C4-2B (cell line): Measurements from ENCODE around the gene PCNT.

Experiments used
- H3K27ac ChIP-seq: fragments of 450-650 bp; 2 replicates; pipeline ENCODE4 v1.5.1; 2017
- ZFX ChIP-seq: fragments of 450-650 bp; IDR thresholded peaks from 2 replicates; pipeline ENCODE4 v1.6.1; 2017
- TF ChIP-seq, protein P1 (sequence below): fragments of 450-650 bp; conservative IDR thresholded peaks from 2 replicates; pipeline ENCODE4 v1.5.1; 2017; ENCODE audit warnings: mild to moderate bottlenecking

The PCNT gene

DNA sequence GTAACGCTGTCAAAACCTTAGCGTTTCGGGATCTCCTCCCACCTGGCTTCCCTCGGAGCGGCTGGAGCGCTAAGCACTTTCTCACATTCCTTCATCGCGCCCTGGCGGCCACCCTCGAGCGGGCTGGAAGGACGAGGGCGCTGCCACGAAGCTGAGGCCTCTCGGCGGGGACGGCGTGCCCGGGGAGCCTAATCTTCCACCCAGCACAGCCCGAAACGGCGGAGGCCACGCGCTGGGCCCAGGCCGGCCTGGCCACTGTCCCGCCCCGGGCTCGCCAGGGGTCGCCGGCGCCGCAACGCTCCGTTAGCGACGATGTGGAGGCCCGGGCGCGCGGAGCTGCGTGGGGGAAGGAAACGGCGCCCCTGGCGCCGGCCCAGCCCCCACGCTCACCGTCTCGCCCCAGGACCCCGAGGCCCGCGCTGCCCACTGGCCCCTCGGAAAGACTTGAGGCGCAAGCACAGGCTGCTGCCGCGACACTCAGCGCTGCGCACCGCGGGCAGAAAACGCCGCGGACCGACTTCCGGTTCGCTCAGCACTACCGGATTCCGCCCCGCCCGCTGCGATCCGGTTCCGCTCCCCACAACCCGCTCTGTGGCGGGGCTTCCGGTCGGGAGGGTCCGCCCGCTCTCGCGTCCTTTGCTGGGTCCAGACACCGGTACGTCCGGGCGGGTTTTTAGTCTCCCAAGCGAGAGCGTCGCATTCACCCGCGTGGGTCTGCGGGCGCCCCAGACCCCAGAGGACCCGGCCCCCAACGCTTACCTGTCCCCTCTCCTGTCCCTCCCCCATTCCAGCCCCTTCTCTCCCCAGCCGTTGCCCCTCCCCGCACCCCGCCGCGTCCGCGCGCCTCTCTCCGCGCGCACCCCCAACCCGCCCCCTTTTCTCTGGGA, 38.0 kb upstream of the PCNT start, which contains the start of gene YBEY:
TSS of gene YBEY (plus strand) at position 582 of the 887 bp plus-strand sequence. CDS start 572 bp downstream, outside the sequence.
- TF ChIP-seq, protein P1, sequence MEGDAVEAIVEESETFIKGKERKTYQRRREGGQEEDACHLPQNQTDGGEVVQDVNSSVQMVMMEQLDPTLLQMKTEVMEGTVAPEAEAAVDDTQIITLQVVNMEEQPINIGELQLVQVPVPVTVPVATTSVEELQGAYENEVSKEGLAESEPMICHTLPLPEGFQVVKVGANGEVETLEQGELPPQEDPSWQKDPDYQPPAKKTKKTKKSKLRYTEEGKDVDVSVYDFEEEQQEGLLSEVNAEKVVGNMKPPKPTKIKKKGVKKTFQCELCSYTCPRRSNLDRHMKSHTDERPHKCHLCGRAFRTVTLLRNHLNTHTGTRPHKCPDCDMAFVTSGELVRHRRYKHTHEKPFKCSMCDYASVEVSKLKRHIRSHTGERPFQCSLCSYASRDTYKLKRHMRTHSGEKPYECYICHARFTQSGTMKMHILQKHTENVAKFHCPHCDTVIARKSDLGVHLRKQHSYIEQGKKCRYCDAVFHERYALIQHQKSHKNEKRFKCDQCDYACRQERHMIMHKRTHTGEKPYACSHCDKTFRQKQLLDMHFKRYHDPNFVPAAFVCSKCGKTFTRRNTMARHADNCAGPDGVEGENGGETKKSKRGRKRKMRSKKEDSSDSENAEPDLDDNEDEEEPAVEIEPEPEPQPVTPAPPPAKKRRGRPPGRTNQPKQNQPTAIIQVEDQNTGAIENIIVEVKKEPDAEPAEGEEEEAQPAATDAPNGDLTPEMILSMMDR: no peak; the same call in 1 of the 2 replicates
- TF ChIP-seq ZFX: peak; percentile 97
- H3K27ac ChIP-seq: peak within 1 kb of the TSS; percentile 99

DNA sequence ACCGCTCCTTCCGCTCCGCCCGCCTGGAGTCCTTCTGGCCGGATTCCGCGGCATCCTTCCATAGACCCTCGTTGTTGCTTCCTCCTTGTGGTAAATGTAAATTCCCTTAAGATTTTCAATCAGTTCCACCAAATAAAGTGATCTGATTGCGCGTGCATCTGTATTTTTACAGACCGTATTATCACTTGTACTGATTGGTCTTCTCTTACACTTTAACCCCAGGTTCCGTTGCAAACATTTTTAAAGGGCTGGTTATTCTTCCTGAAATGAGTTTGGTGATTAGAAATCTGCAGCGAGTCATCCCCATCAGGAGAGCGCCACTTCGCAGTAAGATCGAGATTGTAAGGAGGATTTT, 37.3 kb upstream of the PCNT start:
- no peak for TF ChIP-seq ZFX
- TF ChIP-seq, protein P1: no peak

GRCh38 chr21:46287541-46287940, 36.4 kb upstream of the PCNT start:
- H3K27ac ChIP-seq: peak overlapping the region; percentile 99
- TF ChIP-seq, protein P1: no peak
- no peak for TF ChIP-seq ZFX

More for the DNA sequence above, 37.3 kb upstream of the PCNT start:
- peak overlapping the region; percentile 99 for H3K27ac ChIP-seq

DNA sequence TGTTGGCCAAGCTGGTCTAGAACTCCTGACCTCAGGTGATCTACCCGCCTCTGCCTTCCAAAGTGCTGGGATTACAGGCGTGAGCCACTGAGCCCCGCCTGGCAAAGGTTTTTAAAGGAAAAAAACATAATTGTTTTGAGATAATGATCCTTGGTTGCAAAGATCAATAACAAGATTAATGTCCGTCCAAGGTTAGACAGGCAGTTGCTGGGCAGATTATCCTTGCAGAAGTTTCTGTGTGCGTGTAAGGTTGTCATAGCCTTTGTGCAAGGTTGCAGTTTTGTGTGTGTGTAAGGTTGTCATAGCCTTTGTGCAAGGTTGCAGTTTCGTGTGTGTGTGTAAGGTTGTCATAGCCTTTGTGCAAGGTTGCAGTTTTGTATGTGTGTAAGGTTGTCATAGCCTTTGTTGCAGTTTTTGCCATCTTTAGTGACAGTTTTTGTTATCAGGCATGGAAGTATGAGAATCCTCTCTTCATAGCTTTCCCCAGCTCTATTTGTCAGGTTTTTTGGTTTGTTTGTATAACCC, 34.2 kb upstream of the PCNT start:
- no peak overlapping the region for H3K27ac ChIP-seq
- TF ChIP-seq, protein P1: no peak
- TF ChIP-seq ZFX: no peak

- no peak for TF ChIP-seq ZFX
Measured at GRCh38 chr21:46291561-46291960, 32.4 kb upstream of the PCNT start.

GRCh38 chr21:46294647-46295176, 29.2 kb upstream of the PCNT start:
- TF ChIP-seq ZFX: no peak
- TF ChIP-seq, protein P1: no peak
- H3K27ac ChIP-seq: no peak overlapping the region

More at GRCh38 chr21:46291561-46291960, 32.4 kb upstream of the PCNT start:
- H3K27ac ChIP-seq: peak overlapping the region; percentile 73

DNA sequence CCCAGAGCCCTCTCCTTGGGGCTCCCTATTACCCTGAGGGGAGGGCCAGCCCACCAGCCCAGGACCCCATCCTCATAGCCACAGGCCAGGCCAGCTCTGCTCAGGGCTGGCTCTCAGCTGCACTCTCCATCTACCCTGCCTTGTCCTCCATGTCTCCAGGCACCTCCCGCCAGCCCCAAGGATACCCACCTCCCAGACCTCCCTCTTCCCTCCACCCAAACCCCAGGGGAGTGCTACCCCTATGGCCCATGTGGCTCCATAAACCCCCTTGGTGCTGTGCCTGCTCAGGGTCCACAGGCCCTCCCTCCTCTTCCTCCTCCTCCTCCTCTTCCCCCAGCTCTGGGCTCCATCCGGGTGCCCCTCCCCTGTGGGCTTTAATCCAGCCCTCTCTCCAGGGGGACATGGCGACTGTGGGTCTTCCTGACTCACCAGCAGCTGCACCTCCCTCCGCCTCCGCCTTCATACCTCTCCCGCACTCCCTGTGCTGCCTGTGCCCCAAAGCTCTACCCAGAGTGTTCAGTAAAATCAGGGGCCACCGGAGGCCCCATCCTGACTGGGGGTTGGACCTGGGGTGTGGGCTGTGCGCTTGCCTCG, 28.7 kb upstream of the PCNT start:
- H3K27ac ChIP-seq: no peak overlapping the region
- TF ChIP-seq, protein P1: no peak
- no peak for TF ChIP-seq ZFX
